HG02642 (cell line): ENCODE data around the gene PDZK1IP1.

Source experiments
- ATAC-seq: cut with Tn5 transposase; IDR thresholded peaks from one replicate; pipeline ENCODE4 v1.9.1; 2021; ENCODE audit warnings: mild to moderate bottlenecking; ENCODE audit not compliant: unreplicated experiment, poor library complexity

PDZK1IP1 gene

GRCh38 chr1:47189844-47190508 lies at the start of gene PDZK1IP1:
Gene PDZK1IP1, minus strand, starts transcription at chr1:47190036. Its CDS starts 104 bp downstream, at chr1:47189932.
- ATAC-seq, result no peak

GRCh38 chr1:47238935-47239592 lies 49.2 kb upstream of the PDZK1IP1 start:
- no peak for ATAC-seq

GRCh38 chr1:47235806-47236205 lies 46.0 kb upstream of the PDZK1IP1 start:
- ATAC-seq, result no peak

- ATAC-seq, result no peak
Observed at GRCh38 chr1:47235241-47235681, 45.4 kb upstream of the PDZK1IP1 start.

GRCh38 chr1:47233186-47233585 lies 43.4 kb upstream of the PDZK1IP1 start:
- ATAC-seq, result no peak

- no peak for ATAC-seq
Observed at GRCh38 chr1:47232187-47232874, 42.5 kb upstream of the PDZK1IP1 start, which contains the start of gene TAL1. Gene TAL1, minus strand, starts transcription at chr1:47232225. Its CDS starts 6,337 bp downstream, at chr1:47225888.

GRCh38 chr1:47231301-47232186 lies 41.7 kb upstream of the PDZK1IP1 start:
- no peak for ATAC-seq

GRCh38 chr1:47230692-47231300 lies 41.0 kb upstream of the PDZK1IP1 start:
- ATAC-seq, result no peak

GRCh38 chr1:47229886-47230691 lies 40.3 kb upstream of the PDZK1IP1 start:
- no peak for ATAC-seq

- no peak for ATAC-seq
Observed at GRCh38 chr1:47229031-47229885, 39.4 kb upstream of the PDZK1IP1 start.

- no peak for ATAC-seq
Observed at GRCh38 chr1:47228644-47229030, 38.8 kb upstream of the PDZK1IP1 start.

GRCh38 chr1:47227341-47228232 lies 37.8 kb upstream of the PDZK1IP1 start:
- ATAC-seq, result no peak

GRCh38 chr1:47226839-47227215 lies 37.0 kb upstream of the PDZK1IP1 start:
- ATAC-seq, result no peak

- no peak for ATAC-seq
Observed at GRCh38 chr1:47226121-47226838, 36.4 kb upstream of the PDZK1IP1 start.

GRCh38 chr1:47225430-47226100 lies 35.7 kb upstream of the PDZK1IP1 start:
- ATAC-seq, result no peak
